IPS-18a (cell line): ENCODE results near the gene RERE.

Source experiments
- H3K27ac ChIP-seq: one replicate; pipeline ENCODE4 v1.5.1; 2013; ENCODE audit warnings: low read length
- H3K27me3 ChIP-seq: one replicate; pipeline ENCODE4 v1.6.1; 2013; ENCODE audit warnings: mild to moderate bottlenecking, low read length; ENCODE audit not compliant: control insufficient read depth, insufficient read depth
- H3K36me3 ChIP-seq: one replicate; pipeline ENCODE4 v1.6.1; 2013; ENCODE audit warnings: low read depth, low read length; ENCODE audit not compliant: control insufficient read depth
- H3K4me1 ChIP-seq: one replicate; pipeline ENCODE4 v1.6.1; 2013; ENCODE audit warnings: low read depth, low read length; ENCODE audit not compliant: control insufficient read depth
- H3K4me3 ChIP-seq: one replicate; pipeline ENCODE4 v1.5.1; 2013; ENCODE audit warnings: low read length
- H3K9ac ChIP-seq: one replicate; pipeline ENCODE4 v1.6.1; 2013; ENCODE audit warnings: mild to moderate bottlenecking, low read length, moderate library complexity
- H3K9me3 ChIP-seq: one replicate; pipeline ENCODE4 v1.6.1; 2013; ENCODE audit warnings: low read depth, low read length; ENCODE audit not compliant: control insufficient read depth

The RERE gene

GRCh38 chr1:8462371-8462892, 355.0 kb downstream of the RERE start:
- Histone ChIP-seq H3K9me3 (no peaks in the 10 kb centered on the region), H3K27ac (no peak overlapping the region), H3K9ac (no peak overlapping the region), H3K4me3 (no peak overlapping the region), H3K36me3 (no peaks in the 10 kb centered on the region), H3K27me3 (no peaks in the 10 kb centered on the region), H3K4me1 (peaks cover 87% of the 10 kb centered on the region)

DNA sequence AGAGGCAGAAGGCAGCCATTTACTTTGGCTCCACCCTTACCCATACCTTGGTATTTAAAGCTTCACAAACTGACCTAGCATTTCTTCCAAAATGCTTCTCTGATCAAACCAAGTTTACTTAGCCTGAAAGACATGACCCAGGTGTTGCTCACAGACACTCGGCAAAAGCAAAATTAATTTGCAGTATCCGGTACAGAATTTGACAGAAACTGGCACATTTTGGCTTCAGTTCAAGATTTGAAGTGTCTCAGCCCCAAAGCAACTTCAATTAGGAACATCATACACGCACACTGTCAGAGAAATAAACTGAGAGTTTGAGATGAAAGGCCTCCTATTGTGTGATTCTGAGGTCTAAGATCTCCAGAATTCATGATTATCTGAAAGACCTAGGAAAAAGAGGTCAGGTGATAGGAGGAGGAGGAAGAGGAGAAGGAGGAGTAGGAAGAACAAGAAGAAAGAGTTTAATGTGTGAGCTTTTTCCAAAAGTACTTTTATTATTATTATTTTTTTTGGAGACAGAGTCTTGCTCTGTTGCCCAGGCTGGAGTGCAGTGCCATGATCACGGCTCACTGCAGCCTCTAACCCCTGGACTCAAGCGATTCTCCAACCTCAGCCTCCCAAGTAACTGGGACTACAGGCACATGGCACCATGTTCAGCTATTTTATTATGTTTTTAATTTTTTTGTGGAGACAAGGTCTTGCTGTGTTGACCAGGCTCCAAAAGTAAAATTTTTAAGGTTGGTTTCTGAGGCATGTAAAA, 355.9 kb downstream of the RERE start:
- H3K36me3 ChIP-seq: no peaks in the 10 kb centered on the region
- no peak overlapping the region for H3K9ac ChIP-seq
- H3K9me3 ChIP-seq: no peaks in the 10 kb centered on the region
- H3K27me3 ChIP-seq: no peaks in the 10 kb centered on the region
- H3K27ac ChIP-seq: peak overlapping the region; percentile 51
- peaks cover 88% of the 10 kb centered on the region for H3K4me1 ChIP-seq
- no peak overlapping the region for H3K4me3 ChIP-seq

GRCh38 chr1:8460784-8461183, 356.7 kb downstream of the RERE start:
- H3K9ac ChIP-seq: peak overlapping the region; percentile 63
- peak overlapping the region; percentile 33 for H3K4me3 ChIP-seq
- no peaks in the 10 kb centered on the region for H3K36me3 ChIP-seq
- H3K4me1 ChIP-seq: peaks cover 80% of the 10 kb centered on the region
- peak overlapping the region; percentile 51 for H3K27ac ChIP-seq
- no peaks in the 10 kb centered on the region for H3K9me3 ChIP-seq
- no peaks in the 10 kb centered on the region for H3K27me3 ChIP-seq

DNA sequence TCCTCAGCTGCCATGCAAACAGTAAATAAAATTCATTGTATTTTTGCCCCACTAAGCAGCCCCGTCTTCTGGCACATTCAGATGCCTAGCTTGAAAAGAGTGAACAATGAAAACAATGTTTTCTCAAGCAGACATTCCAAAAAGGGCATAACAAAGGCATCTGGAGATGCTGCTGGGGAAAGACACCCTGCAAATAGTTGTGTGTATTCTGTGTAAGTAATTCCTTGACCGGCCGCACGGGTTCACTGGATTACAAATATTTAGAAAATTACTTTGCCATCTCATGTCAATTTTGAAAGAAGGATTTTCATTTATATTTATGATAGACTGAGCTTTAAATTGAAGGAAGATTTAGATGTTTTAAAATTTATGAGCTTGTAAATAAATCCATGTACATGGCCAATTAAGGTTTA, 357.3 kb downstream of the RERE start:
- Histone ChIP-seq H3K36me3 (no peaks in the 10 kb centered on the region), H3K27ac (peak overlapping the region; percentile 89), H3K9ac (peak overlapping the region; percentile 63), H3K9me3 (no peaks in the 10 kb centered on the region), H3K4me1 (peaks cover 74% of the 10 kb centered on the region), H3K27me3 (no peaks in the 10 kb centered on the region), H3K4me3 (peak overlapping the region; percentile 33)

GRCh38 chr1:8458607-8459006, 358.8 kb downstream of the RERE start:
- Histone ChIP-seq H3K36me3 (no peaks in the 10 kb centered on the region), H3K27ac (peak overlapping the region; percentile 89), H3K27me3 (no peaks in the 10 kb centered on the region), H3K9me3 (no peaks in the 10 kb centered on the region), H3K9ac (peak overlapping the region; percentile 18), H3K4me1 (peaks cover 59% of the 10 kb centered on the region), H3K4me3 (no peak overlapping the region)

DNA sequence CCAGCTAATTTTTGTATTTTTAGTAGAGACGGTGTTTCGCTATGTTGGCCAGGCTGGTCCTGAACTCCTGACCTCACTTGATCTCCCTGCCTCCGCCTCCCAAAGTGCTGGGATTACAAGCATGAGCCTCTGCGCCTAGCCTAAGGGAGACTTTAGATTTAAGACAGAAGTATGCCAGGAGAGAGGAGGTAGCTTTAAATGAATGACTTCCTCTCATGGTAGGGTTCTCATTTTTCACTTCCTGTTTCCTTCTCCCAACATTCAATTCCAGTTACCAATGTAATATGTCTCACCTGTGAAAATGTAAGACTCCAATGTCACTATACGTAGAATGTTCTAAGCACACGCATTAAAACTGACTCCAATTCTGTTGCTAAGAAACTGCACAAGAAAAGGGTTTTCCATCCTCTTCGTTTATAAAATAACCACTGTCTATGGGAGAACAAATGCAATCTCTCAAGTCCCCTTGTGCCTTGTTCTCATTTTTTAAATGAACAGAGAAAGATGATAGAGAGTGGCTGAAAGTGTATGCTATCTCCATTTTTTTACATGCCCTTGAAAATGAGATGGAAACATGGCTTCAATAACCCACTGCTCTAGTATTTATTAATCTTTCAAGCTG, 359.6 kb downstream of the RERE start:
- no peaks in the 10 kb centered on the region for H3K9me3 ChIP-seq
- H3K27ac ChIP-seq: peak overlapping the region; percentile 30
- no peak overlapping the region for H3K4me3 ChIP-seq
- H3K9ac ChIP-seq: no peak overlapping the region
- H3K27me3 ChIP-seq: no peaks in the 10 kb centered on the region
- peaks cover 52% of the 10 kb centered on the region for H3K4me1 ChIP-seq
- H3K36me3 ChIP-seq: no peaks in the 10 kb centered on the region

DNA sequence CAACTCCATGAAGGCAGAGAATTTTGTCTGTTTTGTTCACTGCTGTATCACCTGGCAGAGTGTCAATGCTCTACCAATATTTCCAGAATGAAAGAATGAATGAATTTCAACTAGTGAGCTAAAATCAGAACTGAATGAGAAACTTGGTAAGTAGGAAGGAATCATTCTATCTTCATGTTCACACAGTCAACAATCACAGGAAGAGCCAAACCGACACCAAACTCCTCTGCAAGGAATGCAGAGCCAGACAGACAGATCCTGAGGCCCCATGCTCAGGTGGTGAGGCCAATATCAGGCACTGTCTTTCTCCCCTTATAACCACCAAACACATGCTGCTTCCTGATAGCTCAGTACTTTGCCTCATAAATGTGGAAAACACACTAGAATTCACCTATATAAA, 360.4 kb downstream of the RERE start:
- no peak overlapping the region for H3K9ac ChIP-seq
- H3K9me3 ChIP-seq: no peaks in the 10 kb centered on the region
- H3K27ac ChIP-seq: peak overlapping the region; percentile 27
- H3K36me3 ChIP-seq: no peaks in the 10 kb centered on the region
- H3K4me3 ChIP-seq: no peak overlapping the region
- H3K4me1 ChIP-seq: peaks cover 47% of the 10 kb centered on the region
- H3K27me3 ChIP-seq: no peaks in the 10 kb centered on the region

GRCh38 chr1:8456308-8456912, 361.0 kb downstream of the RERE start:
- Histone ChIP-seq H3K9me3 (no peaks in the 10 kb centered on the region), H3K27me3 (no peaks in the 10 kb centered on the region), H3K4me3 (no peak overlapping the region), H3K36me3 (no peaks in the 10 kb centered on the region), H3K9ac (no peak overlapping the region), H3K27ac (no peak overlapping the region), H3K4me1 (peaks cover 43% of the 10 kb centered on the region)

- Histone ChIP-seq H3K27ac (peak overlapping the region; percentile 20), H3K27me3 (no peaks in the 10 kb centered on the region), H3K9me3 (no peaks in the 10 kb centered on the region)
Observed at GRCh38 chr1:8455700-8456307, 361.6 kb downstream of the RERE start.

GRCh38 chr1:8450312-8450711, 367.1 kb downstream of the RERE start:
- Histone ChIP-seq H3K27me3 (no peaks in the 10 kb centered on the region), H3K9me3 (no peaks in the 10 kb centered on the region), H3K4me3 (no peak overlapping the region), H3K4me1 (peaks cover 9% of the 10 kb centered on the region), H3K36me3 (no peaks in the 10 kb centered on the region), H3K27ac (no peak overlapping the region), H3K9ac (no peak overlapping the region)

More at GRCh38 chr1:8455700-8456307, 361.6 kb downstream of the RERE start:
- H3K9ac ChIP-seq: no peak overlapping the region
- peaks cover 37% of the 10 kb centered on the region for H3K4me1 ChIP-seq
- no peak overlapping the region for H3K4me3 ChIP-seq
- no peaks in the 10 kb centered on the region for H3K36me3 ChIP-seq

GRCh38 chr1:8448911-8449661, 368.4 kb downstream of the RERE start:
- Histone ChIP-seq H3K4me3 (no peak overlapping the region), H3K9ac (no peak overlapping the region), H3K9me3 (no peaks in the 10 kb centered on the region), H3K27me3 (no peaks in the 10 kb centered on the region), H3K4me1 (peaks cover 18% of the 10 kb centered on the region), H3K36me3 (no peaks in the 10 kb centered on the region), H3K27ac (no peak overlapping the region)
